ENCODE measurements around the gene THOP1.

The THOP1 gene

DNA sequence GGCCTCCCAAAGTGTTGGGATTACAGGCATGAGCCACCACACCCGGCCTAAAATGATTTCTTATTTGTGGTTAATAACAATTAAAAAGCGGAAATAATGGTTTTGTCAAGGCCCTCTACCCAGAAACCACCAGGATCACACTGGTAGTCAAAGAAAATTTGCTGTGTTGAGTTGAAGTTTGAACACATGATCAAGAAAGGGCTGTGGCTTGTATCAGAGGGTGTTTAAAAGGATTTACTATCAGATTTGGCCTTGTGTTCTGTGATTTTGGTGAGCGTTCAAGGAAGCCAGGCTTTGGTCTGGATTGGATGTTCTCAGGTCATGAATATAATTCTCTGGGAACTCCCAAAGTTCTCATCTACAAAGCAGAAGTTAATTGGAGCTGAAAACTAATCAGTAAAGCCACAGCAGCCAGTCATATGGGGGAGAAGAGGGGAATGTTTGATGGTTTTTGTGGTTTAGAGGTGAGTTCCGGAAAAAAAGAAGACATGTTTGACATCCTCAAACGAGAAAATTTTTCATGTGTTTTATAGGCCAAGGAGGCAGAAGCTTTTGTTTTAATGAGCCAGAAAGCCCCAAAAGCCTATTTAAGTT lies 71.3 kb downstream of the THOP1 start:
- peak in 1 of 2 donors; percentile 62 for DNase-seq

DNA sequence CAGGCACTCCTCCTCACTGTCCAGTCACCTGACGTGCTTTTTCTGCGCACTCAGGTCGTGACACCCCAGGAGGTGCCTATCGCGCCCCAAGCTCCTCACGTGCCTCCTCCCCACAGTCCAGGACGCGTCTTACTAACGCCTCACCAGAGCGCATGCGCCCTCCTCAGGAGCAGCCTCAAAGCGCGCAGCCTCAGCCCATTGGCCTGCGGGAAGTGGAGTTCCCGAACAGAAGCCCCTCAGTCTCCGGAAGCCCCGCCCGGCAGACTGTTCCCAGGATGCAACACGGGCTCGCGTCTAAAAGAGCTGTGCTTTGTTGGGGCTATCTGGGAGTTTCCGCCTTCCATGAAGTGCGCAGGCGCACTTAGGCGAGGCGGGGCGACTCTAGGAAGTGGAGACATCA lies 73.6 kb downstream of the THOP1 start:
- no peak for DNase-seq

DNA sequence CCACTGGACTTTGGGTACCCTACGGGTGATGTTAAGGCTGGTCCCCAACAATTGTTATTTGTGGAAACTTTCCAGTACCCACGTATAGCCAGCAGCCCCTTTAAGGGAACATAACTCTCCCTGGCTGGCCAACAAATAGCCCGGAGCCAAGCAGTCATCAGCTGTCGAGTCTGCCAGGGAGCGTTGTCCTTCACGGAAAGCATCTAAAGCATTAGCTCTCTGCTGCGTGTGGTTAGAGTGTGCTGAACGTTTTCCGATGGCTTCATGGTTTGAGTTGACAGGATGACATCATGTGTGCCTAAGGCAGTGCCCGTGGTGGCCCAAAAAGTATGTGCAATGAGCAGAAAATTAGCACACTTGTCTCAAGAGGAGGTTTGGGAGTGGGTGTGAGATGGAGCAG lies 78.5 kb downstream of the THOP1 start:
- DNase-seq: no peak
